GM18868 (cell line): ENCODE measurements around the gene CBX2.

Experiments used
- ATAC-seq: cut with Tn5 transposase; IDR thresholded peaks from one replicate; pipeline ENCODE4 v1.9.1; 2021; ENCODE audit warnings: mild to moderate bottlenecking, moderate library complexity; ENCODE audit not compliant: unreplicated experiment

Gene CBX2

DNA sequence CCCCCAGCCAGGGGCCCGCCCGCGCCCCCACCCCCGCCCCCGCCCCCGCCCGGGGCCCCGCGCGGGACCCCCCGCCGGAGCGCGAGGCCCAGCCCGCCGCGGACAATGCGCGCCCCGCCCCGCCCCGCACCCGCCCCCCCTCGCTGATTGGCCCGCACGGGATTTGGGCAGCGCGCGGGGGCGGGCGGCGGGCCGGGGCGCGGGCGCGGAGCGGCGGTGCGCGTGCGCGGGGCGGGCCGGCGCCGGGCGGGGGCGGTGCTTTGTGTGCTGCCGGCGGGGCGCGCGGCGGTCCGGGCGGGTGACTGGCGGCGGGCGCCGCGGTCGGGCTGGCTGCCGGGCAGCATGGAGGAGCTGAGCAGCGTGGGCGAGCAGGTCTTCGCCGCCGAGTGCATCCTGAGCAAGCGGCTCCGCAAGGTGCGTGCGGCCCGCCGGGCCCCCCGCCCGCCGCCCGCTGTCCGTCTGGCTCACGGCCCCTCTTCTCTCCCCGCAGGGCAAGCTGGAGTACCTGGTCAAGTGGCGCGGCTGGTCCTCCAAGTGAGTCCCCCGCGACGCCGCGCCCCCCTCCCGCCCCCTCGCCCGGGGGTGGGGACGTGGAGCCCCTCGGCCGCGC lies at the start of gene CBX2:
CBX2 (plus strand) TSS at position 255 of the 610 bp plus-strand sequence; CDS start at position 343, 88 bp downstream.
- ATAC-seq, result peak; percentile 59

DNA sequence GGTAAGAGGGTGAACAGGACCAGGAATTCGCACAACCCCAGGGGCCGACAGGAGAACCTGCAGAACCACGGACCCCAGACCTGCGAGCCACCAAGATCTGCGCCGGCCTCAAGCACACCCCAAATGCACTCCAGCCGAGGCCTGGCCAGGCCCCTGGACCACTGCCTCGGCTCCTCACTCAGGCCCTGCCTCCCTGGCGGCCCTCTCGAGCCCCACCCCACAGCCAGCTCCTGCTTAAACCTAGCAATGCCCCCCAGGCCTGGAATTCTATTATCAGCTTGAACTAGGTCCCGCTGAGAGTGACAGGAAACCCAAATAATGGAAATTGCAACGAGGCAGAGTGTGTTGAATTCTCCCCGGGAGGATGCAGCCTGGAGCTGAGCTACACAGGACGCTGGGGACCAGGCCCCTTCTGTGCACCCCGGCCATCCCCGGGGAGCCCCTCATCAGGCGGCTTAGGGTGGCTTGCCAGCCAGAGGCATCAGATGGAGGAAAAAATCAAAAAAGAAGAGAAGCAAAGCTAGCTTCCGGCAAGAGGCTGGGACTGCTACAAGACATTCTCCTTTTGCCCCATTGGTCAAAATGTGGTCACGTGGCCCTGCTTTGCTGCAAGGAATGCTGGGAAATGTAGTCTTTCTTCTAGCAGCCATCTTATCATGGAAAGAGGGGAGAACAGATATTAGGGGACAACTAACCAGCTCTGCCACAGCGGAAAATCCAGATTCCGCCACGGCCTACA lies 49.6 kb upstream of the CBX2 start:
- ATAC-seq, result no peak

DNA sequence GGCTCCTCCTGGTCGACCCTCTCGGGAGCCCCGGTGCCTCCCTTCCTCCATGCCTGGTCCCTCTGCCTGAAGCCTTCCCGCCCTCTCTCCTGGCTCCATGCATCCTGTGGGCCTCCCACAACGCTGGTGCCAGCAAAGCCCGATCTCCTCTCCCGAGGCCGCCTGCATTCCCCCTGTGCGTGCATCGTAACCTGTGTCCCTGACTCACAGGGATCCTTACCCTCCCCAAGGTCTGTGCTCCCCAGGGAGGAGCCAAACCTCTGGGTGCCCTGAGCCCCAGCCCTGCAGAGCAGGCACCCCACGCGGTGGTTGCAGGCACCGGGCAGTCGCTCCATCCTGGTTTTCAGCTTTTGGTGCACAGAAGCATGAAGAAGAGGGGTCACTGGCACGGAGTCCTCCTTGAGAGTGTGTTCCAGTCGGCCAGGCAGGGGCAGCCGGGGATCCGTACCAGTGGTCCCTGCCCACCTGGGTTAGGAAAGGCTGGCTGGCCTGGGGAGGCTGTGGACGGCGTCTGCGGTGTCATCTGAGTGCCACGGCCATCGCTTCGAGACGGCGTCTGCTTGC lies 49.0 kb upstream of the CBX2 start:
- no peak for ATAC-seq

DNA sequence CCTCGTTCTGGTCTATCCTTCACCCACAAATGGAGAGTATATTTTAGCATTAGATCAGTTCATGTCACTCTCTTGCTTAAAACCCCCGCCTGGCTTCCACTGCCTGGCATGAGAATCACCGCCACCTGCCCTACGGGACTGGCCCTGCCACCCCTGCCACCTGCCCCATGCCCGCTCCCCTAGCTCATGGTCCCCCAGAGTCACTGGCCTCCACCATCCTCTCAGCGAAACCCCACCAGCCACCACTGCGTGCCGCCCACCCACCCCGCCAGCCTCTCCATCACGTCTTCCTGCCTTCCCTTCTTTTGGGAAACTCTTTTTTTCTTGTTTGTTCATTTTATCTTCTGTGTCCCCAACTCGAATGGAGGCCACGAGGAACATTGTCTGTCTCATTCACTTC lies 48.2 kb upstream of the CBX2 start:
- ATAC-seq, result no peak

DNA sequence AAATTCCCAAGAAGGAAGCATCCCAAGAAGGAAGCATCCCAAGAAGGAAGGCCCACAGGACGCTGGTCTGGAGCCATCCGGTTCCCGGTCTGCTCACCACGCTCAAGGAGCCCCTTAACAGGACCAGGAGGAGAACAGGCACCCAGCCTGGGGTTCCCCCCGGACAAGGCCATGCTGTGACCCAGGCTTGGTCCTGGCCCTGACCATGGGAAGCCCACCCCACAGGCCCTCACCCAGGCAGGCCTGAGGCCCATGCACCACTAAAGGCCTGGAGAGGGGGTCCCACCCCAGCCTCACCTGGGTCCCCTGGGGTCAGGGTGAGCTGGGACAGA lies 47.5 kb upstream of the CBX2 start:
- no peak for ATAC-seq

DNA sequence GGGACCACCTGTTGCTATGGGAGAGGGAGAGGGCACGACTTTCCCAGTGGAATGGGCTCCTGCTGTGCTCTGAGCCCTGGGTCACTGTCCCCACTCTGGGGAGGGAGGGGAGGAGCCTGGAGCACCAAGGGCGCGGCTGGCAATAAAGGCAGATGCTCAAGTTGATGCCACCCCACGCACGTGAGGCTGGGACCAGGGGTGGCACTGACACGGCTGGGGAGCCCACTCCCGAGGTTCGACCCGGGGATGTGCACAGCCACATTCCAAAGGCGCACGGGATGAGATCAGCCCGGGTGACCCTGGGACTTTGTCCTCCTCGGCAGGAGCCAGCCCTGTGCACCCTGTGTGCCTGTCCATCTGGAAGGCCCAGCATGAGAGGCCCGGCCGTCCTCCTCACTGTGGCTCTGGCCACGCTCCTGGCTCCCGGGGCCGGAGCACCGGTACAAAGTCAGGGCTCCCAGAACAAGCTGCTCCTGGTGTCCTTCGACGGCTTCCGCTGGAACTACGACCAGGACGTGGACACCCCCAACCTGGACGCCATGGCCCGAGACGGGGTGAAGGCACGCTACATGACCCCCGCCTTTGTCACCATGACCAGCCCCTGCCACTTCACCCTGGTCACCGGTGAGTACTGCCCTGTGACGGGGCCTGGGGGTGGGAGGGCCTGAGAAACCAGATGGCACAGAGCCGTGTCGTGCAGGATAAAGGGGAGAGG lies 47.0 kb upstream of the CBX2 start, which contains the start of gene ENPP7:
ENPP7 (plus strand) TSS at position 175 of the 715 bp plus-strand sequence; CDS start at position 372, 197 bp downstream.
- ATAC-seq, result no peak

DNA sequence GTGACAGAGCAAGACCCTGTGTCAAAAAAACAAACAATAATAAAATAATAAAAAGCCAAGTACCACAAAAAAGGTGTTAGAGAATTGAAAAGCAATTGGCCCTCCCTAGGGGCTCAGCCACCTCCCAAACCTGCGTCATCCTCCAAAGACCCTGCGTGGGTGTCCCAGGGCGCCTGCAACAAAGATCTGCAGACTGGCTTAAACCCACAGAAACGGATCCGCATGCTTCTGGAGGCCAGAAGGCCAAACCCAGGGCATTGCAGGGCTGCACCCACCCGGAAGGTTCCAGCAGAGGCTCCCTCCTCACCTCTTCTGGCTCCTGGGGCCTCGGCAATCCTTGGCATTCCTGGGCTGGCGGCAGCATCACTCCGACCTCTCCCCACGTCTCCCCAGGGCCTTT lies 45.7 kb upstream of the CBX2 start:
- no peak for ATAC-seq

DNA sequence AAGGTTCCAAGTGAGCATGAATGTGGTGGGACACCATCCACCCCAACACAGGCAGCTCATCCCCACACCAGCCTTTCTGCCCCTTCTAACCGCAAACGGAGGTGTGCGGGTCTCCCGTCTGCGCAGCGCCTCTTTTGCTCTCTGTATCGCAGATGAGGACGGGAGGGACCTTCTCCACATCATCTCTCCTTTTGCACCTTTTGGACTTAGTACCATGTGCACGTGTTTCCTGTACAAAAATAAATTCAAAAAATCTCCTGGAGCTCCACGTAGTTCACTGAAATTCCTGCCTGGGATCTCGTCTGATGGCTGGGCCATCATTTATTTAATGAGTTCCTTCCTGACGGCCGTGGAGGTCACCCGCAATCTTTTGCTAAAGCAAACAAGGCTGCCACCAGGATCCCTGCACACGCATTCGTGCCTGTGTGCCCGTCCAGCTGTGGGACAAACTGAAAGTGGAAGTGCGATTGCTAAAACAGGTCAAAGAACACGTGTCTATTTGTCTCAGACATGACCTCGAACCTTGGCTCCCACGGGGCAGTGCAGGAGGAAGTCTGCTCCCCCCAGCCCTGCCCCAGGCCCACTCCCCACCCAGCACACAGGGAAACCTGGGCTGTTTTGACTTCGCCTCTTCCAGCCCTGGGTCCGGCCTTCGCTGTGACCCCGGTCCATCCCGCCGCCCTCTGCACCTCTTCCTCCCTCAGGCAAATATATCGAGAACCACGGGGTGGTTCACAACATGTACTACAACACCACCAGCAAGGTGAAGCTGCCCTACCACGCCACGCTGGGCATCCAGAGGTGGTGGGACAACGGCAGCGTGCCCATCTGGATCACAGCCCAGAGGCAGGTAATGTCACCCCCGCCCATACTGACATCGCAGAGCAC lies 44.9 kb upstream of the CBX2 start:
- ATAC-seq, result no peak

DNA sequence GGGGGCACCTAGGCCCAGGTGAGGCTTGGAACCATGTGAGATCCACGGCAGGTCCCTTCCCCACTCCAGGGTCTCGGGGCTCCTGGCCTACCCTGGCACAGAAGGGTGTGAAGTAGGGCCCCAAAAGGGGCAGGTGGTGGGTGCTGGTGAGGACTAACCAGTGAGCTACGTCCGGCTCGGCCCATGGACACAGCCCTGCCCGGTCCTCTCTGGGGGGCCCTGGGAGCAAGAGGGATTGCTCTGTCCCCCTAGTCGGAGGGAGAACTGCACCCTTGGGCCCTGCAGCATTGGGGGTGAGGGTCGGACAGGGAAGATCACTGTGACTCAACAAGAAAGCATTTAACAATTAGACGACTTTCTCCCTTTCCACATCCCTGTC lies 44.3 kb upstream of the CBX2 start:
- ATAC-seq, result no peak

DNA sequence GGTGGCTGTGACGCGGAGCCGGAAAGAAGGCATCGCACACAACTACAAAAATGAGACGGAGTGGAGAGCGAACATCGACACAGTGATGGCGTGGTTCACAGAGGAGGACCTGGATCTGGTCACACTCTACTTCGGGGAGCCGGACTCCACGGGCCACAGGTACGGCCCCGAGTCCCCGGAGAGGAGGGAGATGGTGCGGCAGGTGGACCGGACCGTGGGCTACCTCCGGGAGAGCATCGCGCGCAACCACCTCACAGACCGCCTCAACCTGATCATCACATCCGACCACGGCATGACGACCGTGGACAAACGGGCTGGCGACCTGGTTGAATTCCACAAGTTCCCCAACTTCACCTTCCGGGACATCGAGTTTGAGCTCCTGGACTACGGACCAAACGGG lies 42.9 kb upstream of the CBX2 start:
- no peak for ATAC-seq

DNA sequence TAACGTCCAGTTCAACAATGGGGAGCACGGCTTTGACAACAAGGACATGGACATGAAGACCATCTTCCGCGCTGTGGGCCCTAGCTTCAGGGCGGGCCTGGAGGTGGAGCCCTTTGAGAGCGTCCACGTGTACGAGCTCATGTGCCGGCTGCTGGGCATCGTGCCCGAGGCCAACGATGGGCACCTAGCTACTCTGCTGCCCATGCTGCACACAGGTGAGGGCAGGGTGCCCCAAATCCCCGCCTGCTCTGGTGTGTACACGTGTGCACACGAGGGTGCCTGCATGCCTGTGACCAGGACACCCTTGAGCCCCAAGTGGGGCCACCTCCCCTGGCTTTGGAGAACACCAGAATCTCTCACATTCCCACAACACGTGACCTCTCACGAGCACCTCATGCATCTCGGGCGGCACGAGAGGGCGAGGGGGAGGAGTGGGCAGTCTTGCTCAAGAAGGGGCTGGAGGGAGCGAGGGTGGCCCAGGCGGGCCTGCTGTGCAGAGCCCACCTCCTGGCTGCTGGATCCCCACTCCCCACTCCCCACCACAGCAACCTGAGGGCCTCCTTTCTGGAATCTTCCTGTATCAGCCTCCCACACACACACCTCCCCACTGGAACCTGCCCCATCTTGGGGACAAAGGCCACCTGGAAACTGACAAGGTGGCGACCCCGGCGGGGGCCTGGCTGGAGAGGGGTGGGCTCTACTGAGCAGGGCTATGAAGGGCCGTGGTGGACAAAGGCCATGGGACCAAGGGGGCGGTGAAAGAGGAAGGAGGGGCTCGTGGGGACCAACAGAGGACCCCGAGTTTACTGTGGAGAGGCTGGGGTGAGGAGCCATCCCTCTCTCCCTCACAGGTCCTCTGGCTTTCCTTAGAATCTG lies 40.7 kb upstream of the CBX2 start:
- ATAC-seq, result no peak

DNA sequence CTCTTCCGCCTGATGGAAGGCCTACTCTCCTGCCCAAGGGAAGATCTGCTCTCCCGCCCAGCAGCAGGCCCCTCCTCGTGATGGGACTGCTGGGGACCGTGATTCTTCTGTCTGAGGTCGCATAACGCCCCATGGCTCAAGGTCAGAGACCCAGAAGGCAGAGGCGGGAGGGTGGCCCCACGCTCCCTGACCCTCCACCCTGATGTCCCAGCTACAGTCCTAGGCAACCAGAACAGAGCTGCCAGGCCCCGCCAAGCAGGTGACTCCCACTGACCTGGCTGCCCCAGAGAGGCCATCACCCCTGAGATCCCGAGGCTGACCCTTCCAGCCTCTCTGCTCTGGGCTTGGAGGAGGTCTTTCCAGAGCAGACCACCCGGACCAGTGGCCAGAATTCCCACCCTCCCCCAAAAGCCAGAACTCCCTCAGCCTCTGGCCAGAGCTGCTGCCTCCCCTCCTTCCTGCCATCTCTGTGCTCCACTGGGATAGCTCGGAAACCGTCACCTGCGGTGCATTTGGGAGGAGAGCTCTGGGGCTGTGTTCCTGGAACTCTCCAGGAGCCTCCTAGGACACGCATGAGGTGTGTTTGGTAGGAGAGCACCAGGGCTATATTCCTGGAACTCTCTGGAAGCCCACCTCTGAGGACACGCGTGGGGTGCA lies 39.9 kb upstream of the CBX2 start:
- ATAC-seq, result no peak

DNA sequence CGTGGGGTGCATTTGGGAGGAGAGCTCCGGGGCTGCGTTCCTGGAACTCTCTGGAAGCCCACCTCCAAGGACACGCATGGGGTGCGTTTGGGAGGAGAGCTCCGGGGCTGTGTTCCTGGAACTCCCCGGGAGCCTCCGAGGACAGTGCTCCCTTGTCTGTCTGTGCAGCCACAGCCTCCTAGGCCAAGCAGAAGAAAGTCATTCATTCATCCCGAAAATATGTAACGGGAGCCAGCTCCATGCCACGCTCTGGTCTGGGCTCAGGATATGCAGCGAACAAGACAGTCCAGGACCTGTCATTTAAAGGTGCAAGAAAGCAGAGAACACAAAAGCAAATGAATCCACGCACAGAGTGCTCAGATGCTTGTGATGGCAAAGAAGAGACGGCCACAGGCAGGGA lies 39.3 kb upstream of the CBX2 start:
- ATAC-seq, result no peak

DNA sequence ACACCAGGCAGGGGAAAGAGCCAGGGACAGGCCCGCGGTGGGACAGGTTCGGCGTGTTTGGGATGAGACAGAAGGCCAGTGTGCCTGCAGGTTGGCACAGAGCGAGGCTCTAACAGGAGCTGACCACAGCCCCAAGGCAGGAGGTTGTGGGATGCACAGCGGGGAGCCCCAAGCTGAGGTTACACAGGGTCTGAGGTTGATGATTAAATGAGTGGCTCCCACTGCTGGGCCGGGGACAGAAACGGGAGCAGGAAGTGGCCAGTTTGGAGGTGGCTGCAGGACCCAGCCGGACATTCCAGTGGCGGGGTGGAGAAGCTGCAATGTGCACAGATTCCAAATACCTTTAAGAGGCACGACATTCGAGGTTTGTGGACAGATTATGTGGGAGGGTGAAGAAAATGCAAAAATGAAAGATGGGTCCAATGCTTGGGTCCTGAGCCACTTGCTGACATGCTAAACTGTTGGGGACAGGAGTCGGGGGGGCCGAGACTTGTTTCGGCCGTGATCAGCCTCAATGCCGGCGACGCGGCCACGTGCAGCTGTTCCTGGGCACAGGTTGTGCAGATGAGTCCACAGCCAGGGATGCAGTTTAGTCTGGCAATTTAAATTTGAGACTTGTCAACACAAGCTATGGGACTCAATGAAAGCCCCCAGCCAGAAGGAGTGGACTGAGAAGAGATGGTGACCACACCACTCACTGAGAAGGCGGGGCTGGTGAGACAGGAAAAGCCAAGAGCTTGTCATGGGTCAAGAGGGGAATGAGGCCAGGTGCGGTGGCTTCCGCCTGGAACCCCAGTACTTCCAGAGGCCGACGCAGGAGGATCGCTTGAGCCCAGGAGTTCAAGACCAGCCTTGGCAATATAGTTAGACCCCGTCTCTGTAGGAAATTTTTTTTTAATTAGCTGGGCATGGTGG lies 38.5 kb upstream of the CBX2 start:
- no peak for ATAC-seq

DNA sequence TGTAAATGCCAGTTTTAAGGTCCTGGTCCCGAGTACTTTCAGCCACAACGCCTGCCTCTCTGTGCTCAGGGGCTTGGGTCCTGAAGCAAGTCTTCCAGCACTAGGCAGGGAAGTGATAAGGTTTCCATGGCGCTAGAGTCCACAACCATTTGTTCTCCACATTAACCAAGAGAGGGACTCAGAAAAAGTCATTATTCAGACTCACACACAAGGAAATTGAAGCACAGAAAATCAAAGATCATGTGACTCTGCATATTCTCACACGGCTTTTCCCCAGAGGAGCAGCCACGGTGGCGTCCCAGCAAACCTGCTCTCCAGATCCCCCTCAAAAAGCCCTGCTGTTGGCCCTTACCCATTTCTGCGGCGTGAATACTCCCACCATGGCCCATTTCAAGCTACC lies 37.5 kb upstream of the CBX2 start:
- no peak for ATAC-seq

DNA sequence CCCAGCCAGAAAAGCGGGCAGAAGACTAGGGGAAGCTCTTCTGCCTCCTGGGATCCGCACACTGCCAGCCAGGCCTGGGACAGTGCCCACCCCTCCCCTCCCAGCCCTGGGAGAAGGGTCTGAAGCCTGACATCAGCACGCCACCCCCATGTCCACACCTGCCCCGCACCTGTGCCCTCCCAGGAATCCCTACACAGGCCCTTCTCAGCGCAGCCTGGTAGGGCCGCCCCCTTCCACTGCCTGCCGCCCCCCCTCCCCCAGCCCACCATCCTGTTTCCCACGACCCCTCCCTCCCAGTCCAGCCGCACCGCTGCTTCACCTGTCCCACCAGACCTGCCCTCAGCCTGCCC lies 36.6 kb upstream of the CBX2 start:
- no peak for ATAC-seq

DNA sequence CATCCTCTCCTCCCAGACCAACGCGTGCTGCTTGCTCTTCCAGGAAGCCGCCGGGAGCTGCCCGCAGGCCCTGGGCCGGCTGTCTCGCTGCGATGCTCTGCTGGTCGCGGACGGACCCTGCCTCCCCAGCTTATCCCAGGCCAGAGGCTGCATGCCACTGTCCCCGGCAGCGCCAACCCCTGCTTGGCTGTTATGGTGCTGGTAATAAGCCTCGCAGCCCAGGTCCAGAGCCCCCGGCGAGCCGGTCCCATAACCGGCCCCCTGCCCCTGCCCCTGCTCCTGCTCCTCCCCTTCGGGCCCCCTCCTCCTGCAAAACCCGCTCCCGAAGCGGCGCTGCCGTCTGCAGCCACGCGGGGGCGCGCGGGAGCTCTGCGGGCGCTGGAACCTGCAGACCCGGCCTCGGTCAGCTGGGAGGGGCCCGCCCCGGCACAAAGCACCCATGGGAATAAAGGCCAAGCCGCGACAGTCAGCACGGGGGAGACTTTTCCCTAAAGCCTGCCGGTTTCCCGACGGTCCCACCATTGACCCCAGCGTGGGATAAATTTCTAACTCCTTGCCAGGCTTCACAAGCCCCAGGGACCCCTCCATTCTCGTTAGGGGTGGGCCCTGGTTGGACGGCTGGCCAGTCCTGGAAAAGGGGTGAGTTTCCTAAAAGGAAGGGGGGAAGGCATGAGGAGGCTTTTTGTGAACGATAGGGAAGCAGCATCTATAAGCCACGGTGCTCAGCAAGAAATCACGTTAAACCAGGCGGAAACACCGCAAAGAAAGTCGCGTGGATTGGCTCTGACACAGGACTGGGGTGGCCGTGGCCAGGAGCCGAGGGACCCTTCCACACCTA lies 36.0 kb upstream of the CBX2 start:
- no peak for ATAC-seq

DNA sequence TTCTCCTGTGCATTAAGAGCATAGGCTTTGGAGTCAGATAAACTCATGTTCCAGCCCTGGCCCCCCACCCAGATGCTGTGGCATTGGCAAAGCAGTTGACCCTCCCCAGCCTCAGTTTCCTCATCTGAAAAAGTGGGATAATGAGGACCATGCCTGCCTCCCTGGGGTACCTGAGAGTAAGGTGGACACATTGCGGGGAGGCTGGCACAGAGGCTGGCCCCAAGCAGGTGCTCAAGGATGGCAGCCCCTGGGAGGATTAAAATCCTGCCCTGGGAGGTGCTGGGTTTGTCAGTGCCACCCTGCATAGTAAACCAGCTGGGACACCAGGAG lies 35.4 kb upstream of the CBX2 start:
- ATAC-seq, result no peak
